Loucy (cell line): ENCODE measurements around the gene DMRTC2.

ENCODE experiments used
- H2AFZ ChIP-seq: fragments of 200-600 bp; sonication (generic); 2 replicates; pipeline ENCODE4 v1.6.0; 2016; ENCODE audit warnings: antibody characterized with exemption, mild to moderate bottlenecking, low read length, moderate library complexity
- H3F3A ChIP-seq: fragments of 200-600 bp; 2 replicates; pipeline ENCODE4 v1.6.0; 2016; ENCODE audit warnings: antibody characterized with exemption, low read depth, mild to moderate bottlenecking
- H3K27me3 ChIP-seq: fragments of 200-600 bp; sonication (generic); 2 replicates; pipeline ENCODE4 v1.6.1; 2014; ENCODE audit warnings: low read length, mild to moderate bottlenecking; ENCODE audit not compliant: insufficient read depth, poor library complexity, severe bottlenecking
- H3K36me3 ChIP-seq: fragments of 200-600 bp; sonication (generic); 2 replicates; pipeline ENCODE4 v1.6.1; 2016; ENCODE audit warnings: low read length; ENCODE audit not compliant: insufficient read depth
- H3K4me1 ChIP-seq: fragments of 200-600 bp; sonication (generic); 2 replicates; pipeline ENCODE4 v1.5.1; 2014; ENCODE audit warnings: low read length, mild to moderate bottlenecking; ENCODE audit not compliant: insufficient read depth, poor library complexity, severe bottlenecking
- H3K4me2 ChIP-seq: fragments of 200-600 bp; sonication (generic); 2 replicates; pipeline ENCODE4 v1.6.0; 2014; ENCODE audit warnings: antibody characterized with exemption, low read length, low read depth, mild to moderate bottlenecking; ENCODE audit not compliant: poor library complexity, severe bottlenecking
- H3K4me3 ChIP-seq: fragments of 200-600 bp; sonication (generic); 2 replicates; pipeline ENCODE4 v1.5.1; 2014; ENCODE audit warnings: low read length, mild to moderate bottlenecking, mixed read lengths; ENCODE audit not compliant: poor library complexity, severe bottlenecking
- H3K79me2 ChIP-seq: fragments of 200-600 bp; sonication (generic); 2 replicates; pipeline ENCODE4 v1.6.1; 2014; ENCODE audit warnings: low read length; ENCODE audit not compliant: insufficient read depth
- H3K9ac ChIP-seq: fragments of 200-600 bp; sonication (generic); 2 replicates; pipeline ENCODE4 v1.6.0; 2014; ENCODE audit warnings: mild to moderate bottlenecking, low read depth, low read length, moderate library complexity; ENCODE audit not compliant: poor library complexity, severe bottlenecking
- H3K9me2 ChIP-seq: fragments of 200-600 bp; sonication (generic); replicated peaks from 2 replicates; pipeline ENCODE4 v1.6.1; 2016; ENCODE audit warnings: low read depth, low read length, mixed read lengths
- H3K9me3 ChIP-seq: fragments of 200-600 bp; sonication (generic); 2 replicates; pipeline ENCODE4 v1.6.1; 2014; ENCODE audit warnings: mild to moderate bottlenecking, antibody characterized with exemption, low read length, low read depth; ENCODE audit not compliant: insufficient read depth
- H4K20me1 ChIP-seq: fragments of 200-600 bp; sonication (generic); 2 replicates; pipeline ENCODE4 v1.6.0; 2014; ENCODE audit warnings: antibody characterized with exemption, low read length, mild to moderate bottlenecking; ENCODE audit not compliant: insufficient read depth, poor library complexity, severe bottlenecking
- CTCF ChIP-seq: fragments of 200-600 bp; sonication (generic); conservative IDR thresholded peaks from 2 replicates; pipeline ENCODE4 v1.5.1; 2014; ENCODE audit warnings: mild to moderate bottlenecking, antibody characterized with exemption, low read length
- EZH2phosphoT487 ChIP-seq: fragments of 200-600 bp; IDR thresholded peaks from 2 replicates; pipeline ENCODE4 v1.6.1; 2018; ENCODE audit warnings: antibody characterized with exemption, mild to moderate bottlenecking, moderate library complexity, borderline replicate concordance

Gene DMRTC2

GRCh38 chr19:41883463-41883820, 38.6 kb downstream of the DMRTC2 start:
- H3K4me3 ChIP-seq: peak overlapping the region; percentile 98
- no peaks in the 10 kb centered on the region for H3K27me3 ChIP-seq
- H3K79me2 ChIP-seq: peaks cover 66% of the 10 kb centered on the region
- no peak overlapping the region for H2AFZ ChIP-seq
- no peaks in the 10 kb centered on the region for H3K9me3 ChIP-seq
- TF ChIP-seq EZH2phosphoT487 (no peak), CTCF (no peak)
- H3K4me2 ChIP-seq: peak overlapping the region; percentile 86
- peaks cover 9% of the 10 kb centered on the region for H3F3A ChIP-seq
- no peaks in the 10 kb centered on the region for H3K9me2 ChIP-seq
- no peaks in the 10 kb centered on the region for H3K36me3 ChIP-seq
- peaks cover 37% of the 10 kb centered on the region for H3K4me1 ChIP-seq
- peak overlapping the region; percentile 90 for H3K9ac ChIP-seq
- H4K20me1 ChIP-seq: peaks cover 26% of the 10 kb centered on the region

DNA sequence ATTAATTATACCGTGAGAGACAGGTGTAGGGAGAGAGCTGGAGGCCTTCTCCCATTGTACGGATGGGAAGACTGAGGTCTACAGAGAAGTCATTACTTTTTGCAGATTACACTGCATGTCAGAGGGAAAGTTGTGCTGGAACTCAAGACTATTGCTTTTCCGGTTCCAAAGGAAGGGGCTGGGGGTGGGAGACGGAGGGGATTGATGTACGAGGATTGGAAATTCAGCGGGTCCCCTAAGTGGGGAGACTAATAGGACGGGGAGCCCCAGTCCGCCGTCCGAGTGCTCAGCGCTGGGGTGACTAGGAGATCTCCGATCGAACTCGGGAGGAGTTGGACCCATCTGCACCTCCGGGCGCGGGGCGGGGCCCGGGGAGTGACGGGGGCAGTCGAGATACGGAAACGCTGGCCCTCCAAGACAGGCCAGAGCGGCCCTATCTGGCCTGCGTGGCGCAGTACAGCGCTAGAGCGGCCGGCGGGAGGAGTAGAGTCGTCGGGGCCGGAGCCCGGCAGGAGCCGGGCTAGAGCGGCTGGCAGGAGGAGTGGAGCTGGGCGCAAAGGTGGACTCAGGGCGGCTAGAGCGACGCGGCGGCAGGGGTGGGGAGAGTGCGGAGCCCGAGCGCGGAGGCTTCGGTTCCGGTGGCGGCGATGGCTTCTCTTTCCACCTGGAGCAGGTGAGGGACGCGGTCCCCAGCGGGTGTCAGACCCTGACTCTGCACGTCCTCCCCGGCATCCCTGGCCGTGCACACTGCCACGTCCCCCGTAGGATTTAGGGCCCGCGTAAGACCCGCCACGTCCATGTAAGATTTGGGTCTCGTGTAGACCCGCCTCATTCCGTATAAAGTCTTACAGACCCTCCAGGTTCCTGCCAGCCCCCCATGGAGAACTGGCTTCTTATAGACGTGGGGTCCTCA, 39.2 kb downstream of the DMRTC2 start:
- peak overlapping the region; percentile 30; the same call in 1 of the 2 replicates for H2AFZ ChIP-seq
- peaks cover 2% of the 10 kb centered on the region; the same call in 1 of the 2 replicates for H3K36me3 ChIP-seq
- no peaks in the 10 kb centered on the region for H3K27me3 ChIP-seq
- H4K20me1 ChIP-seq: peaks cover 29% of the 10 kb centered on the region
- peaks cover 9% of the 10 kb centered on the region for H3F3A ChIP-seq
- H3K9me3 ChIP-seq: no peaks in the 10 kb centered on the region
- H3K4me2 ChIP-seq: peak overlapping the region; percentile 86
- H3K4me3 ChIP-seq: peak overlapping the region; percentile 98
- no peaks in the 10 kb centered on the region for H3K9me2 ChIP-seq
- peak overlapping the region; percentile 90 for H3K9ac ChIP-seq
- H3K4me1 ChIP-seq: peaks cover 40% of the 10 kb centered on the region
- H3K79me2 ChIP-seq: peaks cover 65% of the 10 kb centered on the region
- TF ChIP-seq EZH2phosphoT487 (no peak), CTCF (no peak)

DNA sequence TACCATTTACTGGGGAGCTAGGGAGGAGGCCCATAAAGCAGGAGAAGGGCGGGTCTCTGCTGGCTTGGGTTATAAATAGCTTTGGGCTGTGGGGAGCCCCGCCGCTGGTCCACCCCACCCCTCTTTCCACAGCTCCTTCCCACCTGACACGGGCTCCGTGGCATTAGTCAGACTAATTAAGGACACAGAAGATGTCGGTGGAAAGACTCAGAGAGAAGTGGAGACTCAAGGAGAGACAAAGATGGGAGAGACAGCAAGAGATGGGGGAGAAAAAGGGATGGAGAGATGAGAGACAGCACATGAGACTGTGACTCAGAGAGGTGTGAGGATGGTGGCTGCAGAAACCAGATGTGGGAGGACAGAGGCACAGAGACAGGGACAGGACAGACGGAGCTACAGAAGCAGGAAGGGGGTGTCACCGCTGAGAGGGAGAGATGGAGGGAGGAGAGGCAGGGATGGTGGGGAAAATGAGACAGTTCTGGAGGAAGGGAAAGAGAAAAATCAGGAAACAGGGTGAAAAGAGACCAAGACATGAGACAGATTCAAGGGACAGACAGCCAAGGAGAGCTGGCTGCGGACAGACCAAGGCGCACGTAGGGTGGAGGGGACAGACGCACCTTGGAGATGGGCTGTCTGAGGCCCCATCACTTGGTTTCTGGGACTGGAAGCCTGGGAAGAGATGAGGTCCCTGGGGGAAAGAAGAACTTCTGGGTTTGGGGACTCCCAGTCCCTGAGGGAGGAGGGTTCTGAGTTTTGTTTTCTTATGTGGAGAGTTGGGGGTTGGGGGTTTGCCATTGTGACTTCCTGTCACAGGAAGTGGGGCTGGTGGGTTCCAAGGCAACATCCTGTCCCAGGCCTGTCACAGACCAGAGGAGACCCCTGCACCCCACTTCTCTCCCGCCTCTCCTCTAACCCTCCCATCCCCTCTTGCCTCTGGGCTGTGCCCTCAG, 42.2 kb downstream of the DMRTC2 start:
- Histone ChIP-seq H3K9ac (peak overlapping the region; percentile 77), H3K4me3 (peak overlapping the region; percentile 74), H3K4me2 (peak overlapping the region; percentile 87), H3K9me2 (no peaks in the 10 kb centered on the region), H2AFZ (no peak overlapping the region), H4K20me1 (peaks cover 29% of the 10 kb centered on the region), H3K79me2 (peaks cover 69% of the 10 kb centered on the region), H3K27me3 (no peaks in the 10 kb centered on the region), H3K4me1 (peaks cover 52% of the 10 kb centered on the region), H3K36me3 (peaks cover 11% of the 10 kb centered on the region; the same call in 1 of the 2 replicates), H3F3A (peaks cover 8% of the 10 kb centered on the region), H3K9me3 (no peaks in the 10 kb centered on the region)
- TF ChIP-seq CTCF (no peak), EZH2phosphoT487 (no peak)
